Coronary artery (tissue), 2 donors: Measurements from ENCODE around the gene DNTT.
A peak's percentile ranks its signal among the peaks of the same experiment; 100 is the strongest.

Source experiments
- DNase-seq: peaks from one replicate; pipeline ENCODE4 v3.0.0-alpha.2; 2017; ENCODE audit warnings: low spot score
- H3K27ac ChIP-seq, 2 donors: fragments of 200-600 bp; sonication (generic); one replicate each; pipeline ENCODE4 v1.5.1; 2016 to 2019
- H3K4me3 ChIP-seq: fragments of 200-600 bp; sonication (generic); 2 replicates; pipeline ENCODE4 v1.5.1; 2016; ENCODE audit warnings: mild to moderate bottlenecking, moderate library complexity
- TF ChIP-seq, protein P1 (sequence below): fragments of 200-600 bp; sonication (generic); IDR thresholded peaks from one replicate; pipeline ENCODE4 v1.5.1; 2019; ENCODE audit warnings: antibody characterized with exemption

Gene DNTT

DNA sequence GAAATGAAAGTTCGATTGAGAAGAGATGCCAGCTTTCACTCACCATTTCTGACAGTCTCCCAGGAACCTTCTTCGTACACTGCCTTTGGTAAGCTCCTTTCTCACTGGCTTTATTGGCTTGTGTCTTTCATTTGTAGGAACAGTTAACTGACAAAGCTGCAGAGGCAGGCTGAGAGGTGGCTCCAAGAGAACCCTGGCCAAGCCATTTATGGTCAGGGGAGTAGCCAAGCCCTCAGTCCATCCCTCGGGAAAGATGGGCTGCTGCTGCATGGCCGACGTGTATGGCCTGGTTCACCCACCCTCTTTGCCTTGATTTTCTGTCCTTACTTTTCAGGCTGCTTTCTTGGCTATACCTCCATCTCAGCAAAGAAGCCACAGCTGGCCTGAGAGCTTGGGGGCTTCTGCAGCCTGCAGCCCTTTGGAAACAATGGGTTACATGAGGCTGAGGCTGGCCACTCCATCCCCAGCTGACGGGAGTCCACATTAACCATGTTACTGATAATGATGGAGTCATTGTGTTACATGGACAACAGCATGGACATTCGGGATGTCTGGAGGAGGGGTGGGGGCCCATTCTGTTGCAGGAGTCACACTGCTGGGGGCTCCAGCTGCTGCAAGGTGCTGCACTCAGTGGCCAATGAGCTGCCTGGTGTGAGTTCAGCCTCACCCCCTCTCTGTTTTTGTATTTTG lies 54.8 kb downstream of the DNTT start, which contains the start of gene OPALIN:
TSS of gene OPALIN (minus strand) at position 152 of the 690 bp plus-strand sequence. CDS start at position 46, 106 bp downstream.
- no peak within 1 kb of the TSS for H3K4me3 ChIP-seq
- peak; percentile 55 for DNase-seq

GRCh38 chr10:96359616-96360015 lies 55.4 kb downstream of the DNTT start:
- peak; percentile 9 for DNase-seq
- TF ChIP-seq, protein P1, sequence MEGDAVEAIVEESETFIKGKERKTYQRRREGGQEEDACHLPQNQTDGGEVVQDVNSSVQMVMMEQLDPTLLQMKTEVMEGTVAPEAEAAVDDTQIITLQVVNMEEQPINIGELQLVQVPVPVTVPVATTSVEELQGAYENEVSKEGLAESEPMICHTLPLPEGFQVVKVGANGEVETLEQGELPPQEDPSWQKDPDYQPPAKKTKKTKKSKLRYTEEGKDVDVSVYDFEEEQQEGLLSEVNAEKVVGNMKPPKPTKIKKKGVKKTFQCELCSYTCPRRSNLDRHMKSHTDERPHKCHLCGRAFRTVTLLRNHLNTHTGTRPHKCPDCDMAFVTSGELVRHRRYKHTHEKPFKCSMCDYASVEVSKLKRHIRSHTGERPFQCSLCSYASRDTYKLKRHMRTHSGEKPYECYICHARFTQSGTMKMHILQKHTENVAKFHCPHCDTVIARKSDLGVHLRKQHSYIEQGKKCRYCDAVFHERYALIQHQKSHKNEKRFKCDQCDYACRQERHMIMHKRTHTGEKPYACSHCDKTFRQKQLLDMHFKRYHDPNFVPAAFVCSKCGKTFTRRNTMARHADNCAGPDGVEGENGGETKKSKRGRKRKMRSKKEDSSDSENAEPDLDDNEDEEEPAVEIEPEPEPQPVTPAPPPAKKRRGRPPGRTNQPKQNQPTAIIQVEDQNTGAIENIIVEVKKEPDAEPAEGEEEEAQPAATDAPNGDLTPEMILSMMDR, result no peak
- Histone ChIP-seq H3K4me3 (no peak overlapping the region), H3K27ac (no peak overlapping the region)

More for the DNA sequence above, 54.8 kb downstream of the DNTT start, which contains the start of gene OPALIN:
- H3K27ac ChIP-seq, result no peak within 1 kb of the TSS
- TF ChIP-seq, protein P1, result no peak

DNA sequence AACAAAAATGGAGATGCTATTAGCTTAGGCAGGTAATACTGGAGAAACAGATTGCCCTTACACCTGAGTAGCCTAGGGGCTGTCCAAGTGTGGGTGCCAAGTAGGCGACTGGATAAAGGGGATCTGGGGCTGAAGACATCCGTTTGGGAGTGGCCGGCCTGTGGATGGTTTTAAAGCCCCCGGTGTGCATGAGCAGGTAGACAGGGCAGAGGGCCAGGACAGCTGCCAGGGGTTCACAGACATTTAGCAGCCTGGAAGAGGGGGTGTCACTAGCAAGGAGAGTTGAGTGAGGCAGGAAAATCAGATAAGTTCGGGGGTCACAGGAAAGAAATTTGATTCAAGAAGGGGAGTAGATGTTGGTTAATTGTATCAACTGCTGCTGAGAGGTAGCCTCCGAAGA lies 56.1 kb downstream of the DNTT start:
- peak; percentile 52 for DNase-seq
- Histone ChIP-seq H3K27ac (no peak overlapping the region), H3K4me3 (no peak overlapping the region)
- TF ChIP-seq, protein P1, result no peak

- Histone ChIP-seq H3K27ac (no peak overlapping the region), H3K4me3 (no peak overlapping the region)
- TF ChIP-seq, protein P1, result no peak
- no peak for DNase-seq
Observed at GRCh38 chr10:96360766-96361165, 56.5 kb downstream of the DNTT start.

GRCh38 chr10:96365571-96365970 lies 61.3 kb downstream of the DNTT start:
- no peak for DNase-seq
- H3K27ac ChIP-seq, result no peak overlapping the region
- TF ChIP-seq, protein P1, result no peak
- H3K4me3 ChIP-seq, result no peak overlapping the region

GRCh38 chr10:96366508-96366907 lies 62.3 kb downstream of the DNTT start:
- TF ChIP-seq, protein P1, result no peak
- H3K4me3 ChIP-seq, result no peak overlapping the region
- DNase-seq, result peak; percentile 28
- no peak overlapping the region for H3K27ac ChIP-seq

GRCh38 chr10:96367470-96367869 lies 63.2 kb downstream of the DNTT start:
- TF ChIP-seq, protein P1, result no peak
- H3K27ac ChIP-seq, result no peak overlapping the region
- H3K4me3 ChIP-seq, result no peak overlapping the region
- DNase-seq, result peak; percentile 53
